GM19193 (cell line): ENCODE results near the gene GNAS.

Experiments
- POLR2A ChIP-seq: IDR thresholded peaks from 4 replicates; pipeline ENCODE4 v1.6.1; 2011; ENCODE audit not compliant: insufficient read depth, insufficient read length; ENCODE audit errors: extremely low read depth

Gene GNAS

DNA sequence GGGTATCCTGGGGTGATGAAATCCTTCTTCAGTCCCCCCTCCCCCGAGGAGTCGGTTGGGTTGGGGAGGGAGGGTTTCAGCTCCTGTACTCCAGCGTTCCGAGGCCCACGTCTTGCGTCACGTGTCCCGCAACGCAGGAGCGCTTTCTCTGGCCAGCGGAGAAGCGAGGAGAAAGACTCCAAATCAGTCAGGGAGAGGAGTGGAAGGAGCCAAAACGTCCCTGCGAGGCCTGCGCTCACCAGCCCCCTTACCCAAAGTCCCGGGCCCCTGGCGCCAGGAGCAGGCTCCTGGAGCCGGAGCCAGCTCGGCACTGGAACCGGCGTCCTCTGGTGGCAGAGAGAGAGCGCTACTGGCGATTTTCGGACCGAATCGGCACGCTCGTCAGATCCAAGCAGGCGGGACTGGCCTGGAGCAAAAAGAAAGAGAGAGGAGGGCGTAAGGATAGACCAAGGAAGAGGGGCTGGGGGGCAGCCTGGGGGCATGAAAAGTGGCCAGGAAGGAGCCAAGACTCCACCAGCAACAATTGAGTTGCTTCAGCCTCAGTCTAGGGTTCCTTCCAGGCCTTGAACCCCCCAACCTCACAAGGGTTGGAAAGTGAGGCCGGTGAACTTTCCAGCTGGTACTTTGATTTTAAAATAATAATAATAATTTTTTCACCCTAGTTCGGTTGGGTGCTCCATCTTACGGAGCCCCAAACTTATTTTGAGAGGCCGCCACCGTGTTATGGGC, at the start of gene GNAS:
Gene GNAS (plus strand): TSS at position 174 of the 729 bp plus-strand sequence.
- TF ChIP-seq POLR2A: no peak

DNA sequence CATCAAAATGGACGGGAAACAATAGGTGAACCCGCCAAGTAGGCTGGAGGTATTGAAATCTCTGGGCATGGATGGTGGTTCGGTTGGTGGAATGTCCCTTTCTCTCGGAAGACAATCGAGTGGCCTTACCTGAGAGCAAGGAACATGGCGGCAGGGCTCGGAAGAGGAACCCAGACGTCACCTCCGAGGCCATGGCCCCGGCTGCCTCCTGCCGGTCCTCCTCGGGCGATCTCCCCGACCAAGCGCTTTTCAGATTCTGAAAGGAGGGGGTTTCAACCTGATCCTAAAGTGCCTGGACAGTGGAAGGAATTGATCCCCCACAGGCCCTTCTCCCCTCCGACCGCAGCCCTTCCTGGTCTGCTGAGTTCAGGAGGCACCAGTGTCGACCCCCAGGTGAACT, 49.0 kb upstream of the GNAS start:
- no peak for TF ChIP-seq POLR2A

DNA sequence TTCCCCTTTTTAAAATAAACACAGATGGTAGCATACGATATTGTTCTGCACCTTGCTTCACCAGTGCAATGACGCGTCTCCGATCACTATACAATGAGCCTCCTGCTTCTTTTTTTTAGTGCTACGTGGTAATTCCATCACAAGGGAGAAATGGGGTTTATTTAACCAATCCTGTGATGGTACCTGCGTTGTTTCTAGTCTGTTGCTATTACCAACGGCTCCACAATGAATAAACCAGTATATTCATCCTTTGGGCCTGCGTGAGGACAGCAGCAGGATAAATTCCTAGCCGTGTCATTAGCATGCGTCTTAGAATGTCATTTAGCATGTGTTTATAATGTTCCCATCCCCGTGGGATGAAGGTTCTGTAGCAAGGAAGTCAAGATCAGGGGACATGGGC, 44.7 kb upstream of the GNAS start:
- TF ChIP-seq POLR2A: no peak

- TF ChIP-seq POLR2A: no peak
These were observed 44.1 kb upstream of the GNAS start for GRCh38 chr20:58808271-58809046.

- TF ChIP-seq POLR2A: no peak
These were observed 42.2 kb upstream of the GNAS start for GRCh38 chr20:58810116-58810878.

GRCh38 chr20:58810879-58811250, 41.7 kb upstream of the GNAS start:
- TF ChIP-seq POLR2A: no peak

DNA sequence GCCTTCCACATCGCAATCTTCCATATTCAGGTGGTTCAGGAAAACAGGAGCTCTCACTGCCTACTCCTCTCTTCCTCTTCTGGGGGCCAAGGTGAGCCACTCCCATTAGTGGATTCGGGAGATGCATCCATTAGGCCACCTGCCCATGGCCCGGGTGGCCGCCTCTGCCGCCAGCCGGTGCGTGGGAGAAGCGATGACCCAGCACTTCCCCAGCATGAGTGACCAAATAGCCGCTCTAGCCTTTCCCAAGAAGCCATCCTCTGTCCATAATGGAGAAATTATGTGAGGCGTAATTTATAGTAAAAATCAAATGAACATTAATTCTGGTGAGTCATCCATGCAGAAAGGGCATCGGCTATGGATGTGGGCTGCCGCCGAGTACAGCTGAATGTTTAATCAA, 41.2 kb upstream of the GNAS start:
- no peak for TF ChIP-seq POLR2A

DNA sequence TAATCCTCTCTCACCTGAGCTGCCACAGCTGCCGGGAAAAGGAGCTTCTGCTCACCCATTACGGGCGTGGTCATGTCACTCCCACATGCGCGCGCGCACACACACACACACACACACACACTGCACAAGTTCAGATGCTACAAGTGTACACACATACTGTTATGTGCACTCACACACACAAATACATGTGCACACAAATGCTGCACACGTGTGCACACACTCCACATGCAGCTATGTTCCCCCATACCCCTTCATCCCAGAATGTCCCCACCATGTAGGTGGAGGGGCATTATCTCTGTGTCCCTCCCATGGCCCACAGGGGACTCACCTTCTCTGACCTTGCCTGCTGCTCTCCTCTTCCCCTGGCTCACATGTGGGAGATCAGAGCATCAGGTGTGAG, 39.1 kb upstream of the GNAS start:
- TF ChIP-seq POLR2A: no peak

DNA sequence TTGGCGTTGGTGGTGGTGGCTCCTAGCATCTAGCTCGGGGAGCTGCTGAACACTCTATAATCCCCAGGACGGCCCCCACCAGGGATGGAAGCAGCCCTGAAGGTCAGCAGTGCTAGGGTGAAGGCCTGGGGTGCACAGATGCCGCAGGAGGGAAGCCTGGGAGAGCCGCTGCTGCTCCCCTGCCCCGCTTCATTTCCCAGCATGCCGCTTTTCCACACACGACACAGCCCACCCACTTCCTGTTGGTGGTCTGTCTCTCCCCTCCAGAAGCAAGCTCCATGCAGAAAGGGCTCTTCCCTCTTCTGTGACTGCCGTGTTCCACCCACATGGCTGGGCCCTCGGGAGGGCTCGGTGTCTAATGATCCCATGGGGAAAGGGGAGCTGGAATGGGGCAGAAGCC, 37.1 kb upstream of the GNAS start:
- no peak for TF ChIP-seq POLR2A

DNA sequence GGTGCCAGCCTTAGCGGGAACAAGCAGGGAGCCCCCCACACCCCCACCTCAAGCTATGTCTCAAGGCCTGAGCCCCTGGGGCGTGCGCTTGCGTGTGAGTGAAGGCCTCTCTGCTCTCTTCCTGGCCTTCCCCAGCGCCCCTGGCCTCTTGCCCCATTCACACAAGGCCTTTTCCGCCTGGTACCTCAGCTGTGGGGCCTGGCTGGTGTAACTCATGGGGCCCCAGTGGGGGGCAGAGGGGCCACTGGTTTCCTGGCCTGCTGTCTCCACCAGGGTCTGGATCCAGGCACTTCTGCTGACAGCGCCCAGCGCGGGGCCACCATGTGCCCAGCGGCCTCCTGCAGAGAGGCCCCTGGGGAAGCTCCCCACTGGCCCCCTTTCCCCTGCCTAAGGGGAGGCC, 36.5 kb upstream of the GNAS start:
- TF ChIP-seq POLR2A: no peak

DNA sequence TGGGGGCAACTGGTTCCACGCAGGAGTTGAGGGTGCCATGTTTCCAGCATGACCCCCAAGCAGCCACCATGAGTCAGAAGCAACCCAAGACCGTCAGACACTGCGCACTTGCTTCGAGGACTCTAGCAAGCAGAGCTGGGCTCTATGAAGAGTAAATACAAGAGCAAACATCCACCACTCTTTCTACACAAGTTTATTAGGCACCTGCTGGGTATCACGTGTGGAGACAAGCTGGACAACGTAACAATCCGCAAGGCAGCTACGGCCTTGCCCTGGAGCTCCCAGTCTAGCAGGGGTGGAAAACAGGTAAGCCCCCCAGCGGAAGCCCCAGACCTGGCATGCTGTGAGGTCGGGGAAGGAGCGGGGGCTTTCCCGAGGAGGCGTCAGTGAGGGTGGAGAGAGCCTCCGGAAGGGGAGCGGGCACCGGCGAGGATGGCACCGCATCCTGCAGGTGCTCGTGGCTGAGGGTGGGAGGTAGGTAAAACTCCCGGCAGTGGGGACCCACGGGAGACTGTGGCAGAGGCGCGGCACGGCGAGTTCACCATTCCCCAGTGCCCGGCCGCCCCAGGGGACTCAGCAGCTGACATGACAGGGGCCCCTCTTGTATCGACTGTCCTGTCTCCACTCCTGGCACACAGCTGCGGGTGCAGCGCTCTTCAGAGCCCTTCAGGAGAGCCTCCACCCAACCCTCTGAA, 35.4 kb upstream of the GNAS start:
- TF ChIP-seq POLR2A: no peak

DNA sequence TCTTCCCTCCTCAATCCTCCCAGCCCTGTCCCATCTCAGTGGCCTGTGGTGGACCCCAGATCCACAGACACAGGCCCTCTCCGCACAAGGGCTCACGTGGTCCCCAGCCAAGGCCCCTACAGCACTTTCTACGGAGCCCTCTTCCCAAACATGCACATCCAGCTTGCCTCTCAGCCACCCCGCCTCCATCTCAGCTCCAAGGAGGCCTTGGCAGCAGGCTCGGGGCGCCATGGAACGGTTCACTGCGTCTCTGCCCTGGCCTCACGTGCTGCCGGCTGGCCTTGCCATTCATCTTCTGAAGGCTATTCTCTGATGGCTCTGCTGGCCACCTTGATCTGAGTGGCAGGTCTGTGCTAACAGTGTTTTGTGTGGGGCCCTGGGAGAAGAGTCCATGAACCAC, 34.8 kb upstream of the GNAS start:
- no peak for TF ChIP-seq POLR2A

DNA sequence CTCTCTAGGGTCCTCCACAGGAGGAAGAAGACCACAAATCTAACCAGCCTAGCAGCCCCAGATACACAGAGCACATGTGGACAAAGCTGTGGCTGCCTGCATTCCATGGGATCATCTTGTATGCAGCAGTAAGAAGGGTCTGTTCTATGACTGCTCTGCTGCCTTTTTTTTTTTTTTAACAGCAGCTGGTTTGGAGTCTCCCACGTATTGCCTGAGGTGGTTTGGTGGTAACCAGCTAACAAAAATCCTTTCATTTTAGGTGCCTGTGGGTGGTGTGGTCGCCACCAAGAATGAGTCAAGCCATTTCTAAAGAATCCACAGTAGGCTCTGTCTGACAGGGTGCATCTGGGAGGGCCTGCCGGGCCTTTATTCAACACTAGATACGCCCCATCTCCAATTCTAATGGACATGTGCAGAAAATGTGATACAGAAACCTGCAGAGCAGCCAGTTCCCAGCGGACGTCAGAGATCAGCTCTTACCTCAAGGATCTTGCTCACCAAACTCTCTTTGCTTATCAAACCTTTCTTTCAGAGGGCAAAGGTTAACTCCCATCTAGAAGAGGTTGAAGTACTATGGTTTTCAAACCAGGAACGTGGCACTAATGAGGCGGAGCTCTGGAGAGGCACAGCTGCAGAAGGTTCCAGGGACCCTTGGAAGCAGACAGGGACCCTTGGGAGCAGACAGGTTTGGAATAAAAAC, 33.8 kb upstream of the GNAS start:
- no peak for TF ChIP-seq POLR2A

DNA sequence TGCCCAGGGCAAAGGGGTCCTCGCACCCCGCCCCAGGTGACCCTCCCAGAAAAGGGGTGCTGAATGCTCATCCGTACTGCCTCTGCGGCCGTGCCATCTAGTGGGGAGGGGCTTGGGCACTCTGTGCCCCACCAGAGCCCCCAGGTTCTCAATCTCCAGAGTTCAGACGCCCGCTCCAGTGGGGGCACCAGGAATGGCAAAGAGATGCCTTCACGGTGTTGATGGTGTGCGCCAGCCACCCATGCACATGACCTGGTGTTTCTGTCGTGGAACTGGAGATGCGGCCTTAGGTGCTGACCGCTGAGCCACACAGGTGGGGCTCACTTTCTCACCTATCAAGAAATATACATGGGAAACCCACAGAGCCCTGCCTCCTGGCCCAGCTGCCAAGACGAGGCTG, 32.6 kb upstream of the GNAS start:
- no peak for TF ChIP-seq POLR2A
